Endothelial cell (in vitro differentiated cells): Measurements from ENCODE around the gene POFUT1. TPM values are rescaled to one million over a fixed set of nuclear protein-coding genes. Genes with fewer than 3 reads are reported as not detected.

Experiments
- DNase-seq: peaks from one replicate; pipeline ENCODE4 v3.0.0; 2021; ENCODE audit warnings: low spot score
- H3K27ac Mint-ChIP-seq: one replicate; pipeline ENCODE4 v1.8.0; 2021; ENCODE audit warnings: mixed read lengths, inconsistent platforms; ENCODE audit not compliant: unreplicated experiment
- H3K27me3 Mint-ChIP-seq: one replicate; pipeline ENCODE4 v1.8.0; 2021; ENCODE audit warnings: mild to moderate bottlenecking, moderate library complexity, mixed read lengths, inconsistent platforms; ENCODE audit not compliant: unreplicated experiment
- H3K36me3 Mint-ChIP-seq: one replicate; pipeline ENCODE4 v1.8.0; 2021; ENCODE audit warnings: mild to moderate bottlenecking, low read depth, mixed read lengths, inconsistent platforms; ENCODE audit not compliant: unreplicated experiment
- H3K4me1 Mint-ChIP-seq: one replicate; pipeline ENCODE4 v1.8.0; 2021; ENCODE audit warnings: mild to moderate bottlenecking, mixed read lengths, inconsistent platforms; ENCODE audit not compliant: unreplicated experiment
- H3K4me3 Mint-ChIP-seq: one replicate; pipeline ENCODE4 v1.8.0; 2021; ENCODE audit warnings: mild to moderate bottlenecking, mixed read lengths, inconsistent platforms; ENCODE audit not compliant: unreplicated experiment
- H3K9me3 Mint-ChIP-seq: one replicate; pipeline ENCODE4 v1.8.0; 2021; ENCODE audit warnings: mixed read lengths, inconsistent platforms; ENCODE audit not compliant: unreplicated experiment
- total RNA-seq: library from RNA; stranded (reverse); fragmentation: NEBNext Ultra II Directional; extraction: Animal tissue kit (Norgen Biotek cat#: 25700); gene quantifications from one replicate; pipeline ENCODE4 v1.2.1, GENCODE V29; 2021; ENCODE audit not compliant: unreplicated experiment
- TF ChIP-seq, protein P1 (sequence below): fragments of 200-600 bp; sonication (generic); IDR thresholded peaks from one replicate; pipeline ENCODE4 v1.5.0; 2021; ENCODE audit warnings: antibody characterized with exemption; ENCODE audit not compliant: unreplicated experiment

Gene POFUT1
- total RNA-seq, 1 donor from 2014 or later = 43.5 TPM

DNA sequence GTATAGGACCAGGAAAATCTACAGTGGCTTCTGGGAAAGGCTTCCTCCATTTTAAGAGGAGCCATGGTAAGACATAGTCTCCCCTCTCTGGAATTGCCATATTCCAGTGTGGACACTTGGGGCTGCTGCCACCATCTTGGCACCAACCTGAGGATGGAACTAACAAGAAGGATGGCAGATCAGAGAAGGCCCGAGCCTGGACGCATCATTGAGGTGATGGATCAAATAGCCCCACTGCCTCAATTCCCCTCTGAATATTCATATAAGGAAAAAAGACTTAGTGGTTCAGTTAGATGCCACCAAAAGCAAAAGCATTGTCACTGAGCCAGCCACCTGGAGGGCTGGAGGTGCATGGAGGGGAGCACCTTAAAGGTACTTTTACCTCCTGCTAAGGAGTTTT is 26.1 kb upstream of the POFUT1 start:
- no peak overlapping the region for H3K4me3 Mint-ChIP-seq
- H3K27me3 Mint-ChIP-seq = peaks cover 4% of the 10 kb centered on the region
- H3K27ac Mint-ChIP-seq = no peak overlapping the region
- no peaks in the 10 kb centered on the region for H3K4me1 Mint-ChIP-seq
- TF ChIP-seq, protein P1, sequence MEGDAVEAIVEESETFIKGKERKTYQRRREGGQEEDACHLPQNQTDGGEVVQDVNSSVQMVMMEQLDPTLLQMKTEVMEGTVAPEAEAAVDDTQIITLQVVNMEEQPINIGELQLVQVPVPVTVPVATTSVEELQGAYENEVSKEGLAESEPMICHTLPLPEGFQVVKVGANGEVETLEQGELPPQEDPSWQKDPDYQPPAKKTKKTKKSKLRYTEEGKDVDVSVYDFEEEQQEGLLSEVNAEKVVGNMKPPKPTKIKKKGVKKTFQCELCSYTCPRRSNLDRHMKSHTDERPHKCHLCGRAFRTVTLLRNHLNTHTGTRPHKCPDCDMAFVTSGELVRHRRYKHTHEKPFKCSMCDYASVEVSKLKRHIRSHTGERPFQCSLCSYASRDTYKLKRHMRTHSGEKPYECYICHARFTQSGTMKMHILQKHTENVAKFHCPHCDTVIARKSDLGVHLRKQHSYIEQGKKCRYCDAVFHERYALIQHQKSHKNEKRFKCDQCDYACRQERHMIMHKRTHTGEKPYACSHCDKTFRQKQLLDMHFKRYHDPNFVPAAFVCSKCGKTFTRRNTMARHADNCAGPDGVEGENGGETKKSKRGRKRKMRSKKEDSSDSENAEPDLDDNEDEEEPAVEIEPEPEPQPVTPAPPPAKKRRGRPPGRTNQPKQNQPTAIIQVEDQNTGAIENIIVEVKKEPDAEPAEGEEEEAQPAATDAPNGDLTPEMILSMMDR = no peak
- DNase-seq = no peak
- no peaks in the 10 kb centered on the region for H3K9me3 Mint-ChIP-seq
- peaks cover 8% of the 10 kb centered on the region for H3K36me3 Mint-ChIP-seq

DNA sequence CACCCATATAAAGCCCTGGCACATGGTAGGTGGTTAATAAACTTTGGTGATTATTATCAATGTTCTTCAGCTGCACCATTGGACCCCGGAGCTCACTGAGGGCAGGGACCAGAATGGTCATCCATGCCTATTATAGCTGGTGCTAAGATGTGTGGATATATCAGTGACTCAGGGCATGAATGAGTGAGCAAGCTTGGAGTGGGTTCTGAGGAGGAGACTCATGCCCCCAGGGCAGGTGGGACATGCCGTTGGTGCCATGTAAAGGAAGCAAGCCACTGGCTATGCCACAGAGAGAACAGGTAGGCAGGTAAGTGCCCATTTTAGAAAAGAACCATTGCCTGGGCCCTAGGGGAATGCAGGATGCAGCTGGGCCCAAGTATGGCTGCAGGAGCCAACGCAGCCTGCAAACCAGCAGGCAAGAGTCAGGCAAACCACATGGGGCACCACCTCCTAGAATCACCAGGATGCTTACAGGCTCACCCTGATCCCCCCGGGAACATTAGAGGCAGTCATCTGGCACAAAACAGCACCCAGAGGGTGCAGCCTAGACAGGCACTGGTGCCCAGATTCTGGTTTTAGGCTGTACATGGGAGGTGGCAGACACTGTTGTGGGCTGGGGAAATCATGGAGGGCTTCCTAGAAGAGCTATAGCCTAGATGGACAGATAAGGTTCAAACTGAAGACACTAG is 23.6 kb upstream of the POFUT1 start:
- peaks cover 3% of the 10 kb centered on the region for H3K4me1 Mint-ChIP-seq
- H3K27ac Mint-ChIP-seq = no peak overlapping the region
- TF ChIP-seq, protein P1 = no peak
- no peaks in the 10 kb centered on the region for H3K9me3 Mint-ChIP-seq
- peaks cover 3% of the 10 kb centered on the region for H3K27me3 Mint-ChIP-seq
- peaks cover 7% of the 10 kb centered on the region for H3K36me3 Mint-ChIP-seq
- H3K4me3 Mint-ChIP-seq = no peak overlapping the region
- DNase-seq = no peak

DNA sequence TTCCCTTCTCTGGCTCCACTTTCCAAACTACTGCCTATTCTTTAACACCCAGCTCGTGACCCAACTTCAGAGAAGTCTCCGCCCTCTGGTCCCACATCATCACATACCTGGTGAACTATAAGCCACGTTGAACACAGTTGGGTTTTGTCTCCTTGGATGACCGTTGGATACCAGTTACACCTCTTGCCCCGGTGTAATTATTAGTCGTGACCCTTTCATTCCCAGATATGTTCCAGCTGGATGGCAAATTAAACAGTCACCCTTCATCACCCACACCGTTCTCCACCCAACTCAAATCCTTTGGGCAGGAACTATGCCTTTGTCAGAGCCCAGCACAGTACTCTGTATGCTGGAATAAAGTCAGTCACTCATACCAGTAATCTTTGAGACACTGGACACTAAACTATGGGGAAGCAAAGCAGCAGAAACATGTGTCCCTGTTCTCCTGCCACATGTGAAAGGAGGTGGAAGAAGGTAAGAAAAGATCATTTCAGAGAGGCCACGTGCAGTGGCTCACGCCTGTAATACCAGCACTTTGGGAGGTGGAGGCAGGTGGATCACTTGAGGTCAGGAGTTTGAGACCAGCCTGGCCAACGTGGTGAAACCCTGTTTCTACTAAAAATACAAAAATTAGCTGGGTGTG is 22.6 kb upstream of the POFUT1 start:
- no peak overlapping the region for H3K4me3 Mint-ChIP-seq
- no peaks in the 10 kb centered on the region for H3K9me3 Mint-ChIP-seq
- DNase-seq = no peak
- peaks cover 7% of the 10 kb centered on the region for H3K4me1 Mint-ChIP-seq
- H3K27me3 Mint-ChIP-seq = peaks cover 5% of the 10 kb centered on the region
- H3K27ac Mint-ChIP-seq = no peak overlapping the region
- H3K36me3 Mint-ChIP-seq = peaks cover 7% of the 10 kb centered on the region
- TF ChIP-seq, protein P1 = no peak

DNA sequence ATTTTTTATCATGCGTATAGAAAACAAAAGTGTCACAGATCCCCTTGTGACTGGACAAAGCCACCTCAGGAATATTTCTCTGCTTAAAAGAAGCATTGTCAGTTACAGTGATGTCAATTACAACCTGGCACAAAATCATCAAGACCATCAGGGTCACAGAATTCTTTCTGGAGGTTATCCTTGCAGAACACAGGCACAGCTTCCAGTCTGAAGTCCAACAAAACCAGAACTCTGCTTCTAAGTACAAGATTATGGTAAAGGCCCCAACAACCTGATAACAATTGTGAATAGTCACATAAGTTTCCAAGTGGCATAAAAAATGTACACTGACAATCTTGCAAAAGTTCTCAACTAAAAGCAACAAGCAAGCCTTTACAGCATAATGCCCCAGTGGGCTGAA is 21.2 kb upstream of the POFUT1 start:
- no peak for DNase-seq
- peaks cover 11% of the 10 kb centered on the region for H3K36me3 Mint-ChIP-seq
- H3K4me3 Mint-ChIP-seq = no peak overlapping the region
- H3K4me1 Mint-ChIP-seq = peaks cover 12% of the 10 kb centered on the region
- TF ChIP-seq, protein P1 = no peak
- H3K9me3 Mint-ChIP-seq = no peaks in the 10 kb centered on the region
- H3K27ac Mint-ChIP-seq = no peak overlapping the region
- peaks cover 5% of the 10 kb centered on the region for H3K27me3 Mint-ChIP-seq
